Left lung (tissue), 10 donors: ENCODE data around the gene CLIP1. TPM values are rescaled to one million over a fixed set of nuclear protein-coding genes. Genes with fewer than 3 reads are reported as not detected.
A peak's percentile ranks its signal among the peaks of the same experiment; 100 is the strongest.

Experiments
- ATAC-seq: fragments of 200-7000 bp; cut with Tn5 transposase; one replicate; pipeline ENCODE4 v1.9.1; 2020; ENCODE audit warnings: moderate library complexity
- DNase-seq, 4 donors: peaks; one replicate each; pipeline ENCODE4 v3.0.0-alpha.2; 2013 to 2020
- H3K27ac ChIP-seq, 2 donors: fragments of 200-600 bp; sonication (generic) in 1 of 2; one replicate each; pipeline versions ENCODE4 v1.5.0 to v1.8.0; 2020 to 2021
- H3K27me3 ChIP-seq, 2 donors: fragments of 200-600 bp; sonication (generic) in 1 of 2; one replicate each; pipeline versions ENCODE4 v1.5.0 to v1.8.0; 2020 to 2021
- H3K36me3 ChIP-seq, 2 donors: fragments of 200-600 bp; sonication (generic) in 1 of 2; one replicate each; pipeline versions ENCODE4 v1.5.0 to v1.8.0; 2020 to 2021
- H3K4me1 ChIP-seq, 2 donors: fragments of 200-600 bp; one replicate each; pipeline ENCODE4 v1.8.0; 2021
- H3K4me3 ChIP-seq, 2 donors: fragments of 200-600 bp; sonication (generic) in 1 of 2; one replicate each; pipeline versions ENCODE4 v1.5.0 to v1.8.0; 2020 to 2021; ENCODE audit warnings: mild to moderate bottlenecking in 1 of 2
- H3K9me3 ChIP-seq, 2 donors: fragments of 200-600 bp; sonication (generic) in 1 of 2; one replicate each; pipeline versions ENCODE4 v1.5.0 to v1.8.0; 2020 to 2021
- intact Hi-C, 2 donors: fragments of 100-400 bp; cut with DNase I; formaldehyde crosslinking; loops; one replicate each; pipeline versions ENCODE4 v1.11.2 to v1.14.2; 2022
- polyA plus RNA-seq, 6 donors: library from polyadenylated mRNA; unstranded; fragments of 120-200 nt; gene quantifications; one replicate each; pipeline ENCODE4 v1.2.1, GENCODE V29; 2013; ENCODE audit not compliant: insufficient read length in 6 of 6
- total RNA-seq, 2 donors: library from RNA; stranded (reverse); fragmentation: NEBNext Ultra II Directional; extraction: Animal tissue kit (Norgen Biotek cat#: 25700); gene quantifications; one replicate each; pipeline ENCODE4 v1.2.1, GENCODE V29; 2021
- TF ChIP-seq, protein P1 (sequence below), 2 donors: fragments of 200-600 bp; sonication (generic) in 1 of 2; IDR thresholded peaks; one replicate each; pipeline versions ENCODE4 v1.5.0 to v1.8.0; 2021; ENCODE audit warnings: antibody characterized with exemption in 2 of 2
- donor health status: DM: no; HTN: yes; CAD: no.
- donor health status: DM: no; HTN: no; CAD: no.

CLIP1 gene
- total and polyA plus RNA-seq, 8 donors, result 31.2 to 104 (median 33.4) TPM

DNA sequence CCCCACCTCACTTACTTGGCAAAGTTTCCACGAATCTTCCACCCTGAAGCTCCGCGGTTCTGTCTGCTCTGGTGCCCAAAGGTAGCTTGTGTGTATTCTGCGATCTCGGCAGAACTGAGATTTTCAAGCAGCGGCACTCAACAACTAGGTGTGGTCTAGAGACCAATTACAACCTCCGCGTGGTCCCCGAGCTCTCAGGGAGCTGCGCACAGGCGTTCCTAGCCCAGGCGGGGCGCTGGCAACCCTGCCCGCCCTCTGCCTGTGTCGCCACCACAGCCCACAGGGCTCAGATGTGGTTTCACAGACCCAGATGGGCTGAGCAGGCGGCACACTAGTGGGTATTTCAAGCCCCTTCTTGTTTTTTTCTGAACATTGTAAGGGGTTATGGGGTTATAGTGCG lies 195.1 kb downstream of the CLIP1 start:
- Histone ChIP-seq H3K36me3 (peaks cover 0 to 47% of the 10 kb centered on the region in 2 donors), H3K4me1 (peaks cover 16 to 30% of the 10 kb centered on the region in 2 donors), H3K27ac (no peak overlapping the region), H3K4me3 (no peak overlapping the region), H3K9me3 (no peaks in the 10 kb centered on the region), H3K27me3 (no peaks in the 10 kb centered on the region)
- DNase-seq (no peak), ATAC-seq (no peak)
- TF ChIP-seq, protein P1, sequence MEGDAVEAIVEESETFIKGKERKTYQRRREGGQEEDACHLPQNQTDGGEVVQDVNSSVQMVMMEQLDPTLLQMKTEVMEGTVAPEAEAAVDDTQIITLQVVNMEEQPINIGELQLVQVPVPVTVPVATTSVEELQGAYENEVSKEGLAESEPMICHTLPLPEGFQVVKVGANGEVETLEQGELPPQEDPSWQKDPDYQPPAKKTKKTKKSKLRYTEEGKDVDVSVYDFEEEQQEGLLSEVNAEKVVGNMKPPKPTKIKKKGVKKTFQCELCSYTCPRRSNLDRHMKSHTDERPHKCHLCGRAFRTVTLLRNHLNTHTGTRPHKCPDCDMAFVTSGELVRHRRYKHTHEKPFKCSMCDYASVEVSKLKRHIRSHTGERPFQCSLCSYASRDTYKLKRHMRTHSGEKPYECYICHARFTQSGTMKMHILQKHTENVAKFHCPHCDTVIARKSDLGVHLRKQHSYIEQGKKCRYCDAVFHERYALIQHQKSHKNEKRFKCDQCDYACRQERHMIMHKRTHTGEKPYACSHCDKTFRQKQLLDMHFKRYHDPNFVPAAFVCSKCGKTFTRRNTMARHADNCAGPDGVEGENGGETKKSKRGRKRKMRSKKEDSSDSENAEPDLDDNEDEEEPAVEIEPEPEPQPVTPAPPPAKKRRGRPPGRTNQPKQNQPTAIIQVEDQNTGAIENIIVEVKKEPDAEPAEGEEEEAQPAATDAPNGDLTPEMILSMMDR (IDR thresholded peaks at IDR 0.05), result no peak
- intact Hi-C loops, result no loop called here

DNA sequence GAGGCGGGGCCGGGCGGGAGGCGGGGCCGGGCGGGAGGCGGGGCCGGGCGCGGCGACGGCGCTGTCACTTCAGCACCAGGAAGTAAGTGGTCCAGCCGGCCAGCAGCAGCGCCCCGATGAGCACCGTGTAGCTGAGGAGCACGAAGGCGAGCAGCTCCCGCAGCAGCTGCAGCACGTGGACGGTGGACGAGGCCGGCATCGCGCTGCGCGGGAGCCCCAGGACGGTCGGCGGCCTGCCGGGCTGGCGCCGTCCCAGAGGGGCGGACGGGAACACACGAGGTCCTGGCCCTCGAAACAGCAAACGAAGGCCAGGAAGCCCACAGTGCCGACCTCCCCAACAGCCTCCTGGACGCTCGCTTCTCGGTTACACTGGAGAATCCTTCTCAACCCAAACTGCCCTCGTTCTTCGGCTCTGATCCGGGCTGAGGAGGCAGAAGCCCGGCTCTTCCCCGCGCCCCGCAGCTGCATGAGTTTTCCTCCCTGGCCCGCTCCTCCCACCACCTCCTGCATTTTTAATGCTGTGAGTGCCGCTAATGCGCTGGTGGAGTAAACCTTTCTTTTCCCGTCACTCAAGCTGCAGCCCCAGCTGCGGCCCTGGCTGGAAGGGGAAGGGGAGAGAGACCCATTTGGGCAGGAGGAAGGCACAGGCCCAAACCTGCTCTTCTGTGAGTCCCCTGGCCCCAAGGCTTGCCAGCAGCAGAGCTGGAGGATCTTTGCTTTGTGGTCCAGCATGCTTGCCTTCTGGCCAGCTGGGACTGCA lies 195.9 kb downstream of the CLIP1 start:
- H3K4me3 ChIP-seq, result peak overlapping the region; percentile 19 to 96
- H3K9me3 ChIP-seq, result no peaks in the 10 kb centered on the region
- ATAC-seq, result no peak
- peak in 1 of 4 donors; percentile 35 for DNase-seq
- peaks cover 0 to 47% of the 10 kb centered on the region in 2 donors for H3K36me3 ChIP-seq
- no peaks in the 10 kb centered on the region for H3K27me3 ChIP-seq
- peak overlapping the region in 1 of 2 donors; percentile 95 for H3K27ac ChIP-seq
- TF ChIP-seq, protein P1 (IDR thresholded peaks at IDR 0.05), result no peak
- peaks cover 16 to 30% of the 10 kb centered on the region in 2 donors for H3K4me1 ChIP-seq
- intact Hi-C loops, result no loop called here

DNA sequence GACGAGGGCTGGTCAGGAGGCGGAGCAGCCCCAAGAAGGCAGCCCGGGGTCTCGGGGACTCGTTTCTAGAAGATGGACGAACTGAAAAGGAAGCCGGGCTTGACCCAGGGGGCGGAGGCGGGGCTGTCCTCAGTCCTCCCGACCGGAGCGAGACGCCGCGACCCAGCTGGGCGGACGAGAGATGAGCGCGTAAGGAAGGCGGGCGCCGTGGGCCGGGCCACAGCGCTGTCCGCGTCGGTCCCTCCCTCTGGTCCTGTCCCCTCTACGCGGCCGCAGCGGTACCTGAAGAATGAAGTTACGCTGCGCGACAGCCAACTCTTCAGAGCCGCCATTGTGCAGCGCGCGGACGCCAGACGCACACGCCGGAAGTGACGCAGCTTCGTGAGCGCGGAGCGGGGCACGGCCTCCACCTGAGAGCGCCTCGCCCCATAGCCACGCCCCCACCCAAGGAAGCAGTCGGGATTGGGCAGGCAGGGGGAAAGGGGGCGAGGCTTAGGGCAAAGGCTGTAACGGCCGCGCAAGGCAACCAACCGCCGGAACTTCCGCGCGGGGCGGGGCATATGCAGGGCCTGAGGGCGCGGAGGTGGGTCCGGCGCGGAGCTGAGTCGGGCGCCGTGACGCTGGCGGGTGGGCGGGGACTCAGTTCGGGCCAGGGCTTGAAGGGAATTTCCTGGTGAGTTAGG lies 196.6 kb downstream of the CLIP1 start, which contains the start of gene DIABLO:
Gene DIABLO, minus strand, starts transcription at position 370 of the 683 bp plus-strand sequence. Its CDS starts 38 bp downstream, at position 332.
- Histone ChIP-seq H3K27me3 (no peaks in the 10 kb centered on the region), H3K4me3 (peak within 1 kb of the TSS; percentile 96 to 97), H3K9me3 (no peaks in the 10 kb centered on the region), H3K4me1 (peaks cover 16 to 30% of the 10 kb centered on the region in 2 donors), H3K36me3 (peaks cover 0 to 47% of the 10 kb centered on the region in 2 donors), H3K27ac (peak within 1 kb of the TSS; percentile 87 to 95)
- peak; percentile 98 to 100 (median 100) for DNase-seq
- intact Hi-C loops, result no loop called here
- TF ChIP-seq, protein P1 (IDR thresholded peaks at IDR 0.05), result no peak
- ATAC-seq, result peak; percentile 97

Other genes starting within 250 kb of the CLIP1 start
- gene IL31, start 248.4 kb downstream of the CLIP1 start, total RNA-seq, result not detected
- gene IL31, start 248.4 kb downstream of the CLIP1 start, polyA plus RNA-seq, result not detected
- 1 to 10 TPM in 1 of 2 donors, under 1 TPM in 1; 0.70 to 2.1 TPM for gene LRRC43, start 239.5 kb downstream of the CLIP1 start, total RNA-seq
- 1 to 10 TPM; 1.3 to 3.3 (median 2.6) TPM for gene LRRC43, start 239.5 kb downstream of the CLIP1 start, polyA plus RNA-seq
- gene B3GNT4, start 219.0 kb downstream of the CLIP1 start, total RNA-seq, result under 1 TPM; 0.23 to 0.42 TPM
- 1 to 10 TPM in 3 of 6 donors, under 1 TPM in 3; 0.22 to 1.6 (median 1.1) TPM for gene B3GNT4, start 219.0 kb downstream of the CLIP1 start, polyA plus RNA-seq
- 10 to 100 TPM; 34.6 to 34.7 TPM for gene DIABLO, start 196.6 kb downstream of the CLIP1 start, total RNA-seq
- 10 to 100 TPM; 52.4 to 63.8 (median 58.8) TPM for gene DIABLO, start 196.6 kb downstream of the CLIP1 start, polyA plus RNA-seq
- 10 to 100 TPM; 18.7 to 21.4 TPM for gene VPS33A, start 156.2 kb downstream of the CLIP1 start, total RNA-seq
- gene VPS33A, start 156.2 kb downstream of the CLIP1 start, polyA plus RNA-seq, result 10 to 100 TPM; 13.3 to 17.2 (median 16.3) TPM
- 10 to 100 TPM; 18.1 to 19.5 TPM for gene ZCCHC8, start 78.3 kb upstream of the CLIP1 start, total RNA-seq
- gene ZCCHC8, start 78.3 kb upstream of the CLIP1 start, polyA plus RNA-seq, result 10 to 100 TPM; 45.2 to 59.0 (median 50.8) TPM
- gene RSRC2, start 104.3 kb upstream of the CLIP1 start, total RNA-seq, result 10 to 100 TPM; 49.6 to 63.5 TPM
- gene RSRC2, start 104.3 kb upstream of the CLIP1 start, polyA plus RNA-seq, result 100 to 1,000 TPM; 203 to 283 (median 213) TPM
- 10 to 100 TPM; 13.6 to 25.5 TPM for gene KNTC1, start 104.6 kb upstream of the CLIP1 start, total RNA-seq
- 10 to 100 TPM; 44.9 to 64.7 (median 57.2) TPM for gene KNTC1, start 104.6 kb upstream of the CLIP1 start, polyA plus RNA-seq